ENCODE data around the gene TYRO3. TPM values are rescaled to one million over a fixed set of nuclear protein-coding genes. Genes with fewer than 3 reads are reported as not detected.
"Not testable (repeated sequence)": the region's sequence is repeated elsewhere in the genome, so short reads cannot be mapped to it uniquely, and the experiment has no call there.

TYRO3 gene
- total RNA-seq, 2 experiments from 2014 or later = 0.32 to 0.66 TPM

DNA sequence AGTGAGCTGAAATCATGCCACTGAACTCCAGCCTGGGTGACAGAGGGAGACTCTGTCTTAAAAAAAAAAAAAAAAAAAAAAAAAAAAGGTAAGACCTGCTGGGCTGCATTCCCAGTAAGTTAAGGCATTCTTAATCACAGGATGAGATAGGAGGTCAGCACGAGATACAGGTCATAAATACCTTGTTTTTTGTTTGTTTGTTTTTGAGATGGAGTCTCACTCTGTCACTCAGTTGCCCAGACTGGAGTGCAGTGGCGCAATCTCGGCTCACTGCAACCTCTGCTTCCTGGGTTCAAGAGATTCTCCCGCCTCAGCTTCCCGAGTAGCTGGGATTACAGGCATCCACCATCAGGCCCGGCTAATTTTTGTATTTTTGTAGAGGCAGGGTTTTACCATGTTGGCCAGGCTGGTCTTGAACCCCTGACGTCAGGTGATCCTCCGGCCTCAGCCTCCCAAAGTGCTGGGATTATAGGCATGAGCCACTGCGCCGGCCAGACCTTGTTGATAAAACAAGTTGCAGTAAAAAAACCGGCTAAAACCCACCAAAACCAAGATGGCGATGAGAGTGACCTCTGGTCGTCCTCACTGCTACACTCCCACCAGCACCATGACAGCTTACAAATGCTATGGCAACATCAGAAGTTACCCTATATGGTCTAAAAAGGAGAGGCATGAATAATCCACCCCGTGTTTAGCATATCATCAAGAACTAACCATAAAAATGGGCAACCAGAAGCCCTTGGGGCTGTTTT is 27.7 kb downstream of the TYRO3 start:
- not testable (repeated sequence) for DNase-seq; H3K4me1 Mint-ChIP-seq; ATAC-seq; H3K9me3 Mint-ChIP-seq (ENCODE audit: low read depth); H3K36me3 Mint-ChIP-seq; H3K4me3 Mint-ChIP-seq; H3K27ac Mint-ChIP-seq
- CTCF ChIA-PET = interaction anchor here (1.5 to 3.4 kb wide), 3 partner anchors 10 to 25 kb away, joined by 4 to 14 read pairs (median 4); no protein-coding TSS in a partner anchor
- H3K27me3 Mint-ChIP-seq = peaks cover 59% of the 10 kb centered on the region

DNA sequence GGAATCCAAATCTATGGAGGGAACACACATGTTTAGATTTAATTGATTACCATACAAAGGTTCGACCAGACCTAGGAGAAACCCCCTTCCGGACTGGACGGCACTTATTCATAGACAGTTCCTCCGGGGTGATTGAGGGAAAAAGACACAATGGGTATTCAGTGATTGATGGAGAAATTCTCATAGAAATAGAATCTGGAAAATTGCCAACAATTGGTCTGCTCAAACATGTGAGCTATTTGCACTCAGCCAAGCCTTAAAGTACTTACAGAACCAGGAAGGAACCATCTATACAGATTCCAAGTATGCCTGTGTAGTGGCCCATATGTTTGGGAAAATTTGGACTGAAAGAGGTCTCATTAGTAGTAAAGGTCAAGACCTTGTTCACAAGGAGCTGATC is 30.0 kb downstream of the TYRO3 start:
- DNase-seq; H3K9me3 Mint-ChIP-seq (ENCODE audit: low read depth); H3K4me1 Mint-ChIP-seq; H3K36me3 Mint-ChIP-seq; H3K4me3 Mint-ChIP-seq; CTCF ChIA-PET; H3K27ac Mint-ChIP-seq; ATAC-seq: not testable (repeated sequence)
- peaks cover 53% of the 10 kb centered on the region for H3K27me3 Mint-ChIP-seq

DNA sequence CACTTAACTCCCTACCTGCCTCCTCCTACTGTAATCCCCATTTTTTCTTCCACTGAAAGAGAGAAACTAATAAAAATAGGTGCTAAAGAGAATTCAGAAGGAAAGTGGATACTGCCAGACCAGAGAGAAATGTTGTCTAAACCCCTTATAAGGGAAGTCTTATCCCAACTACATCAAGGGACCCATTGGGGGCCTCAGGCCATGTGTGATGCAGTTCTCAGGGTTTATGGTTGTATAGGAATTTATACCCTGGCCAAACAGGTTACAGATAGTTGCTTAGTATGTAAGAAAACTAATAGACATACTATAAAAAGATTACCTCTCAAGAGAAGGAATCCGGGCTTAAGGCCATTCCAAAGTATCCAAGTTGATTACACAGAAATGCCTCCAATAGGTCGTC is 30.6 kb downstream of the TYRO3 start:
- DNase-seq; H3K4me1 Mint-ChIP-seq; H3K27ac Mint-ChIP-seq; ATAC-seq; H3K9me3 Mint-ChIP-seq (ENCODE audit: low read depth); CTCF ChIA-PET; H3K4me3 Mint-ChIP-seq; H3K36me3 Mint-ChIP-seq: not testable (repeated sequence)
- H3K27me3 Mint-ChIP-seq = peaks cover 51% of the 10 kb centered on the region

DNA sequence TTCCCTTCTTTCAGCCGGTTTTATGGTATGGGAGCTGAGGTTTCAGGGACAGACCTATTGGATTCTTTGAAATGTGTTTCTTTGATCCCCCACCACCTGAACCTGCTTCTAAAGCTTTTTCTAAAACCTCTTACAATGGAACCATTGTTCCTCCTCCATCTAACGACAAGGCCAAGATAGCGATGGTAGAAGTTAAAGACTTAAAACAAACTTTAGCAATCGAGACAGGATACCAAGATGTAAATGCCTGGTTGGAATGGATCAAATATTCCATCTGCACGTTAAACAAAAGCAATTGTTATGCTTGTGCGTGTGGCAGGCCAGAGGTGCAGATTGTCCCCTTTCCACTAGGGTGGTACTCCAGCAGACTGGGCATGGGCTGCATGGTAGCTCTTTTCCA is 32.2 kb downstream of the TYRO3 start:
- not testable (repeated sequence) for H3K9me3 Mint-ChIP-seq (ENCODE audit: low read depth)
- CTCF ChIA-PET = interaction anchor here (1.9 kb wide), 1 partner anchor 12 kb away, joined by 5 read pairs; no protein-coding TSS in a partner anchor

DNA sequence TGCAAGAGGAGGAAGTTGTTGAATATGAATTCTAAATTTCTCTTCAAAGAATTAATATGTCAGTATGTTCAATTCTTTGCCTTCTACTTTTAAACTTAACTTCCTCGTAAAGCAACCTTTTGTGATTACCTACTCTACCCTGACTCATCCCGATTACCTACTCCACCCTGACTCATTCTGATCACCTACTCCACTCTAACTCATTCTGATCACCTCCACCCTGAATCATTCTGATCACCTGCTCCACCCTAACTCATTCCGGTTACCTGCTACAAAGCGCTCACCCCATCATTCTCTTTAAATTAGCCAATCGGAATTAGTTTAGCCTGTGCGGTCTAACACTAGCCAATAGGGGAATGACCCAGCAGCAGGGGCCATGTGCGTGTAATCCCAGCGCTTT is 33.7 kb downstream of the TYRO3 start:
- CTCF ChIA-PET = interaction anchor here (1.9 kb wide), 1 partner anchor 11 kb away, joined by 5 read pairs; no protein-coding TSS in a partner anchor

More for the DNA sequence above, 32.2 kb downstream of the TYRO3 start:
- ATAC-seq, DNase-seq, H3K27ac Mint-ChIP-seq, H3K4me3 Mint-ChIP-seq, H3K4me1 Mint-ChIP-seq, H3K36me3 Mint-ChIP-seq: not testable (repeated sequence)
- peaks cover 46% of the 10 kb centered on the region for H3K27me3 Mint-ChIP-seq

DNA sequence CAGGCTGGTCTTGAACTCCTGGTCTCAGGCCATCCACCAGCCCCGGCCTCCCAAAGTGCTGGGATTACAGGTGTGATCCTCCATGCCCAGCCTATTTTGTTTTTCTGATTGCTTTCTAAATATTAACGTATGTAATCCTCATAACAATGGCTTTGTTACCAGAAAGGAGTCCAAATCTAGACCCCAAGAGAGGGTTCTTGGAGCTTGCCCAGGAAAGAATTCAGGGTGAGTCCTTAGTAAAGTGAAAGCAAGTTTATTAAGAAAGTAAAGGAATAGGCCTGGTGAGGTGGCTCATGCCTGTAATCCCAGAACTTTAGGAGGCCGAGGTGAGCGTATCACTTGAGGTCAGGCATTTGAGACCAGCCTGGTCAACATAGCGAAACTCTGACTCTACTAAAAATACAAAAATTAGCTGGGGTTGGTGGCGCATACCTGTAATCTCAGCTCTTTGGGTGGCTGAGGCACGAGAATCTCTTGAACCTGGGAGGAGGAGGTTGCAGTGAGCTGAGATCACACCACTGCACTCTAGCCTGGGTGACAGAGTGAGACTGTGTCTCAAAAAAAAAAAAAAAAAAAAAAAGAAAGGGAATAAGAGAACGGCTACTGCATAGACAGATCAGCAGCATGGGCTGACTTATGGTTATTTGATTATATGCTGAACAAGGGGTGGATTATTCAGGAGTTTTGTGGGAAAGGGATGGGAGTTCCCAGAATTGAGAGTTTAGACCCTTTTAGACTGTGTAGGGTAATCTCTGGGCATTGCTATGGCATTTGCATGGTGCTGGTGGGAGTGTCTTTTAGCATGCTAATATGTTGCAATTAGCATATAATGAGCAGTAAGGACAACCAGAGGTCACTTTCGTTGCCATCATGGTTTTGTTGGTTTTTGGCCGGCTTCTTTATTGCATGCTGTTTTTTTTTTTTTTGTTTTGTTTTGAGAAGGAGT is 36.1 kb downstream of the TYRO3 start:
- H3K4me1 Mint-ChIP-seq = no peaks in the 10 kb centered on the region
- DNase-seq = no peak
- CTCF ChIA-PET = interaction anchor here (0.6 to 2.2 kb wide), 2 partner anchors 9 to 13 kb away, joined by 3 to 9 read pairs; no protein-coding TSS in a partner anchor
- H3K9me3 Mint-ChIP-seq (ENCODE audit: low read depth) = no peaks in the 10 kb centered on the region
- H3K27ac Mint-ChIP-seq = no peak overlapping the region
- H3K36me3 Mint-ChIP-seq = no peaks in the 10 kb centered on the region
- H3K27me3 Mint-ChIP-seq = peaks cover 23% of the 10 kb centered on the region
- H3K4me3 Mint-ChIP-seq = no peak overlapping the region
- no peak for ATAC-seq

More for the DNA sequence above, 33.7 kb downstream of the TYRO3 start:
- not testable (repeated sequence) for DNase-seq; H3K4me1 Mint-ChIP-seq; H3K9me3 Mint-ChIP-seq (ENCODE audit: low read depth); H3K4me3 Mint-ChIP-seq; ATAC-seq; H3K27ac Mint-ChIP-seq; H3K36me3 Mint-ChIP-seq
- peaks cover 38% of the 10 kb centered on the region for H3K27me3 Mint-ChIP-seq

DNA sequence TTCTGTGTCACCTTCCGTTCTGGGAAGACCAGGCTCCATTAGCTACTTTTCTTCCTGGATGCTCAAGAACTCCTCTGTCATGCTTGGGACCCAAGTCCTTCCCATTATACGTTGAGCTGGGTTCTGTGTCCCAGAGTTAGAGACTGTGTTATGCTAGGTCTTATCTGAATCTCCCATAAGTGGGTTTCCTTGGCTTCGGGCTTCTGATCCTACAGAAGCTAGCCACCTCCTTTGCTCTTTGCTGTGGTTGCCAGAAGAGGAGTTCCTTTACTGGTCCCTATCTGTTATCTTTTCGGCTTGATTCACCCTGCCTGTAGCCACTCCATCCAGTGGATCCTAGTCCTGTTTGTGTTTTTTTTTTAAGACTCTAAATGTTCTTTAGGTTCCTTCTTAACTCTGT is 38.0 kb downstream of the TYRO3 start:
- Mint-ChIP-seq H3K27me3 (peaks cover 16% of the 10 kb centered on the region), H3K4me3 (no peak overlapping the region), H3K9me3 (ENCODE audit: low read depth) (no peaks in the 10 kb centered on the region), H3K36me3 (no peaks in the 10 kb centered on the region), H3K27ac (no peak overlapping the region), H3K4me1 (no peaks in the 10 kb centered on the region)
- DNase-seq = no peak
- CTCF ChIA-PET = no interaction called here
- no peak for ATAC-seq

DNA sequence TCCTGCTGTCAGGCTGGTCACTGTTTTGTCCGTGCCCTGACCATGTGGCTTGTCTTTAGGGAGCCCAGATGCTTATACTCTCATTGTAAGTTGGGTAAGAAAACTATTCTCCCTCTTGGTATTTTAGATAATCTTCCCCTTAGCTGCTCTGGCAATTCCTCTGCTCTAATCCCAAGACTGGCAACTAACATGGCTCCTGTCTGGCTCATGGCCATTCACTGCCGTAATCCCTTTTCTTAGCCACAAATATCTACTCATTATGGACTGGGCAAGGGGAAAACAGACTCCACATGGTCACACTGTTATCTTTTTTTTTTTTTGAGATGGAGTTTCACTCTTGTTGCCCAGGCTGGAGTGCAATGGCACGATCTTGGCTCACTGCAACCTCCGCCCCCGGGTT is 38.8 kb downstream of the TYRO3 start:
- Mint-ChIP-seq H3K9me3 (ENCODE audit: low read depth) (no peaks in the 10 kb centered on the region), H3K36me3 (no peaks in the 10 kb centered on the region), H3K4me3 (no peak overlapping the region), H3K27ac (no peak overlapping the region), H3K27me3 (peaks cover 19% of the 10 kb centered on the region), H3K4me1 (no peaks in the 10 kb centered on the region)
- ATAC-seq (no peak), DNase-seq (no peak)
- CTCF ChIA-PET = no interaction called here

DNA sequence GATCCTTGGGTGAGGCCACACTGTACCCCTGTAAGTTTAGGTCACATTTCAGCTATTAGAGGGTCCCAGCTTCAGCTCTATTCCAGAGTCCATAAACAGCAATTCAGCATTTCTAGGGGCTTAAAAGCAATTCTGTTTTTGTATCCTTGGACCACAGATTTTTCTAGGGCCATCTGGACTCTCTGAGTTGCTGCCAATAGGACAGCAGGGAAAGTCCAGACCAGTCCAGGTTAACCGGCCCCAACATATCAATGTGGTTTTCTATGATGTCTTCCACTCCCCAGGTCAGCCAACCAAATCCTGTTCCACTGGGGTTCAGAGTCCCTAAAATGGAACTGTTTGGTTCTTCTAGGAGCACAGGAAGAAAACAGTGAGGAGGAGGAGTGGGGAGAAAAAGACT is 40.0 kb downstream of the TYRO3 start:
- Mint-ChIP-seq H3K36me3 (no peaks in the 10 kb centered on the region), H3K27ac (no peak overlapping the region), H3K4me3 (no peak overlapping the region), H3K9me3 (ENCODE audit: low read depth) (no peaks in the 10 kb centered on the region), H3K27me3 (peaks cover 29% of the 10 kb centered on the region), H3K4me1 (peaks cover 2% of the 10 kb centered on the region)
- CTCF ChIA-PET = interaction anchor here (0.6 to 0.8 kb wide), 3 partner anchors 18 to 196 kb away, joined by 3 to 5 read pairs (median 3); no protein-coding TSS in a partner anchor
- DNase-seq (no peak), ATAC-seq (no peak)

DNA sequence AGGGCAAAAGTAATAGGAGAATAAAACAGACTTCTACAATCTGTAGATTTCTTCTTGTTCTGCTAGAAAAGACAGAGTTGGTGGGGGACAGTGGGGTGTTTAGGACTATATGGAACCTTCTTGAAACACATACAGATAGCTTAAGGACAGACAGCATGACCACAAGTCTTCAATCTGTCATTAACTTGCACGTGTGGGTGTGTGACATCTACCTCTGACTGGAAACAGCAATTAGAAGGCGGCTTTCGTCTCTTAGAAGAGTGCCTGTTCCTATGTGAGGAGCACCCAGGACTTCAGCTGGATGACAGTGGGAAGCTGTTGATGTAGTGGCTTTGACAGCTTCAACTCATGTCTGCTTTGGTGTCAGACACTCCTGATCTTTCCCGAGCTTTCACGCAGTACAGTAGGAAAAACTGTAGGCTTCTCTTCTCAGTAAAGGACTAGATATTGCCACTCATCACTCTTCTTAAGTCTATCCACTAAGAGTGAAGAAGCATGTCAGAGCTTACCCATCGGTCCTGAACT is 44.5 kb downstream of the TYRO3 start:
- no peak for DNase-seq
- peaks cover 33% of the 10 kb centered on the region for H3K27me3 Mint-ChIP-seq
- no peaks in the 10 kb centered on the region for H3K9me3 Mint-ChIP-seq (ENCODE audit: low read depth)
- peaks cover 8% of the 10 kb centered on the region for H3K4me1 Mint-ChIP-seq
- H3K36me3 Mint-ChIP-seq = no peaks in the 10 kb centered on the region
- H3K4me3 Mint-ChIP-seq = no peak overlapping the region
- CTCF ChIA-PET = interaction anchor here (0.6 to 2.2 kb wide), 16 partner anchors 9 to 350 kb away, joined by 3 to 14 read pairs (median 4); partner anchors contain the start of genes MGA and RPAP1
- no peak overlapping the region for H3K27ac Mint-ChIP-seq
- no peak for ATAC-seq

DNA sequence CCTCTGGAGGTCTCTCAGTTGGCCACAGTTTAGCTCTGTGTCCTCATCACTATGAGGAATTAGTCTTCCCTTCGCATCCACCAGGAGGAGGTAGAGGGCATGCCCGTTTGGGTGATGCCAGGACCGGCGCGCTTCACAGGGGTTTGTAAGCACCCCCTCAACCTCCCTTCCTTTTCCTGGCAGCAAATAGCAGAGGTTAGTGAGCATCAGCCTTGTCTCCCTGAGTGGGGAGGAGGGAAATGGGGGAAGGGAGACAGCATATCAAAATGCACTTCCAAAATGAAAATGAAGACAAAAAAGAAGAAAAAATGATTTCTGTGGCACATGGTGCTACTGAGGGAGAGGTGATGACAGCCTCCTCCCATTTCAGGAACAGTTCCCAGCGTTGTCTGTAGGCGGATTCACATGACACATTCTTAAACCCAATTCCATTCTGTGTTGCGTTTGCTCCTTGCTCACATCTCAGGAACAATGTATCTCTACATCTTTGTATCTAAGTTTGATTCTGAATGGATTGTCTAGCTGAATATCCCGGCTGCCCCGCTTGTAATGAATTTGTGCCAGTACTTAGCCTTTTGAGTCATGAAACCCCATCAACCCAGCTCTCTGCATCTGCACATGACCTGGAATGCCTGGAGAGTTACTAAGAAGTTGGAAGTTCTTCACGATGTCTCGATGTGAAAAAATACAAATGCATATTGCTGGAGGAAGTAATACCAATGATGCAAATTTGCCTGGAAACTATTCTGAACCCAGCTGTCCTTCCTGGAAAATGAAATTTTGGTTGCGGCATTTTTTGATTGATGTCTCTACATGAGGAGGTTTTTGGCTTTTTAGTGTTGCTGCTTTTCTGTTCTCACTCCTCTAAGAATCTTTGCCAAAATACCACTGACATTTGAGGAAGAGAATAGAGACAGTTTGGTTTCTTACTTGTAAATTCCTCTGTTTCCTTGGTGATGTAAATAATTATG is 45.2 kb downstream of the TYRO3 start:
- H3K4me1 Mint-ChIP-seq = peaks cover 8% of the 10 kb centered on the region
- H3K36me3 Mint-ChIP-seq = no peaks in the 10 kb centered on the region
- peak; percentile 86 for ATAC-seq
- CTCF ChIA-PET = interaction anchor here (0.6 to 2.2 kb wide), 16 partner anchors 8 to 300 kb away, joined by 3 to 14 read pairs (median 4); partner anchors contain the start of genes MGA and RPAP1
- H3K27me3 Mint-ChIP-seq = peaks cover 31% of the 10 kb centered on the region
- DNase-seq = peak; percentile 57
- H3K9me3 Mint-ChIP-seq (ENCODE audit: low read depth) = no peaks in the 10 kb centered on the region
- H3K27ac Mint-ChIP-seq = no peak overlapping the region
- H3K4me3 Mint-ChIP-seq = no peak overlapping the region

DNA sequence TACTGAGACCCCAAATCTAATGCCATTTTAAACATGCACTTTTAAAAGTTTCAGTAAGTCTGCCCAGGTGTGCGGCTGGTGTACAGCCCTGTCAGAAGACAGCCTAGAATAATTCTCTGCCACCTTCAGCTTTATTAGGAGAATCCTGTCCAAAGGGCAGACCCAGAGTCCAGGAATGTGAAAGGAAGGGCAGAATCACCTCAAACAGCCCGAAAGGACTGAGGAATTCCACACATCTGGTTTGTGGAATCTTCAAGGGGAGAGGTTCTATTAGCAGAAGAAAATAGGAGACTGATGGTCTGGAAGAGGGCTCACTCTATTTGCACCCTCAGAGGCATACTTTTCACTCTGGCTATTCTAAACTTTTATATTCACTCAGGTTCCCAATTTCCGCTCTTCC is 46.6 kb downstream of the TYRO3 start:
- Mint-ChIP-seq H3K4me3 (no peak overlapping the region), H3K9me3 (ENCODE audit: low read depth) (no peaks in the 10 kb centered on the region), H3K4me1 (peaks cover 8% of the 10 kb centered on the region), H3K27ac (no peak overlapping the region), H3K27me3 (peaks cover 31% of the 10 kb centered on the region), H3K36me3 (no peaks in the 10 kb centered on the region)
- no peak for DNase-seq
- CTCF ChIA-PET = interaction anchor here (0.7 kb wide), 1 partner anchor 359 kb away, joined by 3 read pairs; no protein-coding TSS in a partner anchor
- no peak for ATAC-seq

Measured in activated CD8-positive, alpha-beta memory T cell treated with anti-CD3 and anti-CD28 coated beads, Interleukin-2, amount 10 ng/mL, durations not matched to agents 7 days and 5 days (primary cell).